Coronary artery (tissue), 2 donors: ENCODE measurements around the gene JAK3.
A peak's percentile ranks its signal among the peaks of the same experiment; 100 is the strongest.

ENCODE experiments used
- DNase-seq: peaks from one replicate; pipeline ENCODE4 v3.0.0-alpha.2; 2017; ENCODE audit warnings: low spot score
- H3K27ac ChIP-seq, 2 donors: fragments of 200-600 bp; sonication (generic); one replicate each; pipeline ENCODE4 v1.5.1; 2016 to 2019
- H3K4me3 ChIP-seq: fragments of 200-600 bp; sonication (generic); 2 replicates; pipeline ENCODE4 v1.5.1; 2016; ENCODE audit warnings: mild to moderate bottlenecking, moderate library complexity
- TF ChIP-seq, protein P1 (sequence below): fragments of 200-600 bp; sonication (generic); IDR thresholded peaks from one replicate; pipeline ENCODE4 v1.5.1; 2019; ENCODE audit warnings: antibody characterized with exemption

Gene JAK3

DNA sequence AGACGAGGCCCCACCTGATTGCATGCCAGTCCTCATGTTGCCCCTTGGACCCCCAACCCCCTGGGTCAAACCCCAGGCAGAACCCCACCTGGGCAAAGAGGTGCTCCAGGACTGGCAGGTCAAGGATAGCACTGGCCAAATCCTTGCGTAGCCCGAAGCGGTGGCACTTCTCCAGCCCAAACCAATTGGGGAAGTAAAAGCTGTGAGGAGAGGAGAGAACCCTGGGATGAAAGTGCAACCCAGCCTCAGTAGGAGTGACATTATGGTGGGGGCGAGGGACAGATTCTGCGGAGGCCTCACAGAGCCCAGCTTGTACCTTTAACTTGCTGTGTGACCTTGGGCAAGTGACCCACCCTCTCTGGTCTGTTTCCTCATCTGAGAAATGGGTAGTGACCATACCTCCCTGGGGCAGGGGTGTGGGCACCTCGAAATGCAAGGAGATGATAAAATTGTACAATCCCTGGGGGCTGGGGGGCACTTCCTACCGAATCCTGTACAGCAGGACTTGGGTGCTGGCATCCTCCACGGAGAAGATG, 4.4 kb downstream of the JAK3 start:
- TF ChIP-seq, protein P1, sequence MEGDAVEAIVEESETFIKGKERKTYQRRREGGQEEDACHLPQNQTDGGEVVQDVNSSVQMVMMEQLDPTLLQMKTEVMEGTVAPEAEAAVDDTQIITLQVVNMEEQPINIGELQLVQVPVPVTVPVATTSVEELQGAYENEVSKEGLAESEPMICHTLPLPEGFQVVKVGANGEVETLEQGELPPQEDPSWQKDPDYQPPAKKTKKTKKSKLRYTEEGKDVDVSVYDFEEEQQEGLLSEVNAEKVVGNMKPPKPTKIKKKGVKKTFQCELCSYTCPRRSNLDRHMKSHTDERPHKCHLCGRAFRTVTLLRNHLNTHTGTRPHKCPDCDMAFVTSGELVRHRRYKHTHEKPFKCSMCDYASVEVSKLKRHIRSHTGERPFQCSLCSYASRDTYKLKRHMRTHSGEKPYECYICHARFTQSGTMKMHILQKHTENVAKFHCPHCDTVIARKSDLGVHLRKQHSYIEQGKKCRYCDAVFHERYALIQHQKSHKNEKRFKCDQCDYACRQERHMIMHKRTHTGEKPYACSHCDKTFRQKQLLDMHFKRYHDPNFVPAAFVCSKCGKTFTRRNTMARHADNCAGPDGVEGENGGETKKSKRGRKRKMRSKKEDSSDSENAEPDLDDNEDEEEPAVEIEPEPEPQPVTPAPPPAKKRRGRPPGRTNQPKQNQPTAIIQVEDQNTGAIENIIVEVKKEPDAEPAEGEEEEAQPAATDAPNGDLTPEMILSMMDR: no peak
- Histone ChIP-seq H3K4me3 (no peak overlapping the region), H3K27ac (no peak overlapping the region)
- DNase-seq: no peak

GRCh38 chr19:17842663-17843291, 5.0 kb downstream of the JAK3 start:
- peak overlapping the region in 1 of 2 donors; percentile 73 for H3K27ac ChIP-seq
- DNase-seq: no peak
- H3K4me3 ChIP-seq: peak overlapping the region; percentile 60
- TF ChIP-seq, protein P1: no peak

DNA sequence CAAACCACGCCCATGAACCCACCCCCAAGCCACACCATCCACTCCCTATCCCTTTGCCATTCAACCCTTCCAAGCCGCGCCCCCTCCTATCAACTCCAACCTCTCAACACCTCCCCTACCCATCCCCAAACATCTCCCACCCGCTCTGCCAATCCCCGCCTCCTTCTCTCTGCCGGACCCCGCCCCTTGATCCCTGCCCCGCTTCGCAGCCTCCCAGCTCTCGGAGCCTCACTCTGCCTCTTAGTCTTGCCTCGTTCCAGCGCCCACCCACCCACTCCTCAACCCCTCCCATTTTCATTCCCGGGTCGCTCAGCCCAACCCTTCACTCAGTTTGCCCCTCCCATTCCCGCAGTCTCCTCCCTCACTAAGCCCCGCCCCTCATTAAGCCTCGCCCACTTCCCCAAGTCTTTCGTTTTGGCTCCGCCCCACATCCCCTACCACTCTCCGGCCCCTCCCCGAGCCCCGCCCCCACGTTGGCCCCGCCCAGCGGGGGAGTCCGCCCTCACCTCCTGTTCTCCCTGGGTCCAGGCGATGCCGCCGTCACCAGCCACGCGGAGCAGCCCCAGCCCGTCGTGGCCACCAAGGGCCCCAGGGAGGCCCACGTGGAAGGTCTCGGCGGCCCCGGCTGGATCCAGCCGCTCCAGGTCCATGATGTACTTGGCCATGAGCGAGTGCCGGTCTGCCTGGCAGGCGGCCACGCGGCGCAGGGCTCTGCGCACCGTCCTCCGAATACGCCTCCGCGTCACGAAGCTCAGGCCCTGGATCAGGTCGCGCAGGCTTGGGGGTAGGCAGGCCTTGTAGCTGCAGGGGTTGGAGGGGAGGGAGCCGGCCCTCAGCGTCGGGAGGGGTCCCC, 5.7 kb downstream of the JAK3 start:
- DNase-seq: no peak
- TF ChIP-seq, protein P1: no peak
- H3K4me3 ChIP-seq: peak overlapping the region; percentile 60
- peak overlapping the region in 1 of 2 donors; percentile 73 for H3K27ac ChIP-seq

GRCh38 chr19:17841371-17841809, 6.4 kb downstream of the JAK3 start:
- peak overlapping the region in 1 of 2 donors; percentile 51 for H3K27ac ChIP-seq

DNA sequence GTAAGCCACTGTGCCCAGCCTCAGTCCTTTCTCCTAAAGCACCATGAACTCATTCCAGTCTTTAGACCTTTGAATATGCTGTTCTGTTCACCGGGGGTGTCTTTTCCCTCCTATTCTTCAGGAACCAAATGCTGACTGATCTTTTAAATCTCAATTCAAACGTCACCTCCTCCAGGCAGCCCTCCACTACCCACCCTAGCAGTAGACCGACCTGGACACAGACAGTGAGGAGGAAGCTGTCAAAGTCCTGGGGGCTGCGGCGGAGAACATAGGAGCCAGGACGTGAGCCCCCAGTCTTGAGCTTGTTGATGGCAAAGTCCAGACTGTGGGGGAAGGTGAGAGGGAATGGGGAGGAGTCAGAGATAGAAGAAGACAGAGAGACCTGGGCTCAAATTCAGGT, 7.8 kb downstream of the JAK3 start:
- TF ChIP-seq, protein P1: no peak
- Histone ChIP-seq H3K27ac (no peak overlapping the region), H3K4me3 (no peak overlapping the region)
- no peak for DNase-seq

More at GRCh38 chr19:17841371-17841809, 6.4 kb downstream of the JAK3 start:
- no peak for DNase-seq
- peak overlapping the region; percentile 60 for H3K4me3 ChIP-seq
- TF ChIP-seq, protein P1: no peak

DNA sequence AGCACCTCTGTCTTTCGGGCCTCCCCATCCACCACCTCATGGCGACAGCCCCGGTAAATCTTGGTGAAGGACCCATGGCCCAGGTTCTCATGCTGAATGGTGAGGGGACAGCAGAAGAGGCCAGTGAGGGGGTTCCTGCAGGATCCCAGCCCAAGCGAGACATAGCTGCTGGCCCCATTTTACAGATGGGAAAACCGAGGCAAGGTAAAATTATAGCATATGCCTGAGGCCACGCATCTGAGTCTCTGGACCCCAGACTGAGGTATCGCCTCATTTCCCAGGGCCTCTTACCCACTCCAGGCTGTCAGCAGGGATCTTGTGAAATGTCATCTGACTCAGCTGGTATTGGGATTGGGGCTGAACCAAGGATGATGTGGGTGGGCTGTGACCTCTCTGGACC, 9.8 kb downstream of the JAK3 start:
- TF ChIP-seq, protein P1: no peak
- no peak overlapping the region for H3K27ac ChIP-seq
- H3K4me3 ChIP-seq: no peak overlapping the region
- DNase-seq: no peak
